Esophagus squamous epithelium (tissue), 4 donors: ENCODE results near the gene PSAPL1.

Experiments used
- CTCF ChIP-seq, 6 experiments: fragments of 450-650 bp in 4 of 6; fragments of 200-600 bp in 2 of 6; sonication (generic) in 2 of 6; IDR thresholded peaks; one replicate each; pipeline ENCODE4 v1.5.1; 2016 to 2019; ENCODE audit warnings: antibody characterized with exemption in 6 of 6, mild to moderate bottlenecking in 4 of 6, moderate library complexity in 4 of 6
- POLR2A ChIP-seq, 4 donors: fragments of 450-650 bp; IDR thresholded peaks; one replicate each; pipeline ENCODE4 v1.6.1; 2017; ENCODE audit warnings: antibody characterized with exemption in 4 of 4, mild to moderate bottlenecking in 4 of 4, moderate library complexity in 3 of 4

- TF ChIP-seq CTCF (IDR thresholded peaks at IDR 0.05) = no peak
- TF ChIP-seq POLR2A (IDR thresholded peaks at IDR 0.05) = no peak
Measured at GRCh38 chr4:7414046-7414445, 20.7 kb downstream of the PSAPL1 start.
